CD4-positive, alpha-beta T cell treated with Interleukin-4 for 1 hour (primary cell): Measurements from ENCODE around the gene CLRN3.

Experiments used
- DNase-seq, 2 donors: peaks; one replicate each; pipeline ENCODE4 v3.0.0-alpha.2; 2020 to 2022

The CLRN3 gene, protein sequence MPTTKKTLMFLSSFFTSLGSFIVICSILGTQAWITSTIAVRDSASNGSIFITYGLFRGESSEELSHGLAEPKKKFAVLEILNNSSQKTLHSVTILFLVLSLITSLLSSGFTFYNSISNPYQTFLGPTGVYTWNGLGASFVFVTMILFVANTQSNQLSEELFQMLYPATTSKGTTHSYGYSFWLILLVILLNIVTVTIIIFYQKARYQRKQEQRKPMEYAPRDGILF

DNA sequence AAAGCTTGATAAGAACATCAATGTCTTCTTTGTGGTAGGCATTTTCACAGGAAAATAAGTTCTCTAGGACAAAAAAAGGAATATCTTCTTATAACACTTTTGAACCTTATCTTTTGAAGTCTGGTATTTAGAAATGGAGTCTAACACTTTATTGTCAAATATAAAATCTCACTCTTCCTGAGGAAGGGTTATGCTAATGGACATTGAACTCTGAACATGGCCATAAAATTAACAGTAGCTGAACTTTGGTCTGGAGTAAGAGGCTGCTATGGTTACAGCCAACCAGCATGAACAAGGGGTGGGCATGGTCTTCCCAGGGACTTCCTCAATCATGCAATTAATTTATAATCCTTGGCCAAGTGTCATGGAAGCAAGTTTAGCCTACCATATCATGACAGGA, at the start of gene CLRN3:
TSS of gene CLRN3 (minus strand) at position 199 of the 400 bp plus-strand sequence. CDS start at position 42, 157 bp downstream.
- no peak for DNase-seq

DNA sequence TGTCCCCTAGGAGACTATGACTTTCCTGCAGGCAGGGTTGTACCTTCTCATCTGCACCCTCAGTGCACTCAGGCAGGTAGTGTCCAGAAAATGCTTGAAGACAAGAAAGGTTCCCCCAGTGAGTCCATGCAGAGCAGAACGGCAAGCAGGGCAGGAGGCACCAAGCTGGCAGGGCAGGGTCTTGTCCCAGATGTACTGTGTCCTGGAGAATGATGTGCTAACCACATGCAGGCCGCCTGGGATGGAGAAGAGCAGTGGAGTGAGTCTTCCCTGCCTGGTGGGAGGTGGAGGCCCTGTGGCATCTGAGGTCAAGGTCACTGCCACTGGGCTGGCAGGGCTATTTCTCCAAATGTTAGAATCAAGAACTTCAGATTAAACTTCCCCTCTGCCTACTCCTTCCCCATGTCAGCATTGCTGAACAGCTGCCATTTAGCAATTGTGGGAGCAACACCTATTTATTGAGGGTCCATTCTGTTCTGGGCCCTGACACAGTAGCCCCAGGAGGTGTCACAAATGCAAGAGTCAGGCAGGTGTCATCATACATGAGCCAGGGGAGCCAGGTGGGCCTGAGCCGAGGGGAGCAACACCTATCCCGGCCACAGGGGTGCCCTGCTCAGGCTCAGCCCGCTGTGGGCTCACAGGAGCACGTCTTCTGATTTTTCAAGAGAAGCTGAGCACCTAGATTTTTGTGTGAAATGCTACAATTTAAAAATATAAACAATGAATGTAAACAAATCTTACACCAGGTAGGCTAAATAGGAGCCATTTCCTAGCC, 48.3 kb upstream of the CLRN3 start:
- DNase-seq: no peak

DNA sequence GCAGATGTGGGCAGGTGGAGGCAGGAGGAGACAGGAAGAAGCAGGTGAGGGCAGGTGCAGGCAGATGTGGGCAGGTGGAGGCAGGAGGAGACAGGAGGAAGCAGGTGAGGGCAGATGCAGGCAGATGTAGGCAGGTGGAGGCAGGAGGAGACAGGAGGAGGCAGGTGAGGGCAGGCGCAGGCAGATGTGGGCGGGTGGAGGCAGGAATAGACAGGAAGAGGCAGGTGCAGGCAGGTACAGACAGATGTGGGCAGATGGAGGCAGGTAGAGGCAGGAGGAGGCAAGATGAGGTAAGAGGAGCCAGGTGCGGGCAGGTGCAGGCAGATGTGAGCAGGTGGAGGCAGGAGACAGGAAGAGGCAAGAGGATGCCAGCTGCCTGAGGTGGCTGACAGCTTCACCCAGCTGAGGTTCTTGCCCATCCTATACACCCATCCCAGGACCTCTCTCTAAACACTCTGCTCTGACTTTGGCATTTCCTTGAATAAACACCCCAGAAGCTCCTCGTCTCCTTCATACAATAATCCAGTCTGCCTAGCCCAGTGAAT, 47.1 kb upstream of the CLRN3 start:
- DNase-seq: no peak

DNA sequence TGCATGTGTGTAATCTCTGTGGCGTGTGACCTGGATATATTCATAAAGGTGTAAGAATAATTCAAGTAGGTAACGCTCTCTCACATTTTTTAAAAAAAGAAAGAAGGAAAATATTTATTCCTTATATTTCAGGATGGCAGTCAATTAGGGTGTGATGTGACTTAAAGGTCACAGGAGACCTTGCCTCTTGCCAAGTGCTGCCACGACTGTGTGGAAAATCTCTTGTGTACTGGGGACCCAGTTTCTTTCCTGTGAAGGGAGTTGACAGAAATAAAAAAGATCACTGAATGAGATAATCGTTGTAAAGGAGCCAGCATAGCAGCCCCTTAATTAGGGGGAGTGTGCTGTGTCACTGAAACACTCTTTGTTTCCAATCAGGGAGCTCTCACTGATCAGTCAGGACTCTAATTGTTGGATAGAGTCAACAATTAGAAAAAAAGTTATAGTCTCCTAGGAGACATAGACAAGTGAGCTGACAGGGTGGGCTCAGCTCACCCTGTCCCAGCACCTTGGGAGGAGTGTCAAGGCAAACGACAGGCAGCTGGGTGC, 45.2 kb upstream of the CLRN3 start:
- no peak for DNase-seq

DNA sequence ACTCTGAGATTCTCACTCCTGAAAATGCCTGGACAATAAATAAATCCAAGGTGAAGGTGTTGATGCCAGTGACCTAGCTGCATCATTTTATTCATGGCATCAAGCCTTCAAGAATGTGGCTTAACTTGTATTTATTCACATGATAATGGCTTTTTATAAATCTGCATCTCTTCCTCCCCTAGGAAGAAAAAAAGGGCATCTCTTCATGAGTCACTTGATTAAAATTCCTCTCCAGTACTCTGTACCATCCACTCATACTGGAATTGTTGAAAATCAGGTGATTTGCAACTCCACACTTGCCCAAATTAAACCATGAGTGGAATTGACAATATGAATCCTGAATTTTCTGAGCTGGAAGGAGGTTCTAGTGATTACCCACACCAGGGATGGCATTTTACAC, 44.3 kb upstream of the CLRN3 start:
- DNase-seq: no peak

DNA sequence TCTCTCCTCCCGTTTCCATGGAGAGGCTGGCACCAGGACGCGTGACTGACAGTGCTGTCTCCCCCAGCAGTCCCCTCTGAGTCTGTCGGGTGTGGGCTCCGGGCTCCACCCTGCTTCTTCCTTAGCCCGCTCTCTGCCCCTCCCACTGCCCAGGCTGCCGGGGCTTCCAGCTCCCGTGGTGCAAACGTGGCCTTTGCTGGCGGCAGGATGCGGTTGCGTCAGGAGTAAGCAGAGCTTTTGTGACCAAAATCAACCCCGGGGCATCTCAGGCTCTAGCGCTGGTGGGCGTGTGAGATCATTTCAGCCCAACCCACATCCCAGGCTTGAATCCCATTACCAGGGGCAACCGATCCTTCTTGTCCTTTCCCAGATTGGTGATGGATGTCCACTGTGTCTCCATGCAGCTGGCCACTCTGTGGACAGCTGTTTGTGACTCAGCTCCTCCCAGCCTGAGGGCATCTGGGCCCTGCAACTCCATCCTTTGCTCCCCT, 42.4 kb upstream of the CLRN3 start:
- no peak for DNase-seq

DNA sequence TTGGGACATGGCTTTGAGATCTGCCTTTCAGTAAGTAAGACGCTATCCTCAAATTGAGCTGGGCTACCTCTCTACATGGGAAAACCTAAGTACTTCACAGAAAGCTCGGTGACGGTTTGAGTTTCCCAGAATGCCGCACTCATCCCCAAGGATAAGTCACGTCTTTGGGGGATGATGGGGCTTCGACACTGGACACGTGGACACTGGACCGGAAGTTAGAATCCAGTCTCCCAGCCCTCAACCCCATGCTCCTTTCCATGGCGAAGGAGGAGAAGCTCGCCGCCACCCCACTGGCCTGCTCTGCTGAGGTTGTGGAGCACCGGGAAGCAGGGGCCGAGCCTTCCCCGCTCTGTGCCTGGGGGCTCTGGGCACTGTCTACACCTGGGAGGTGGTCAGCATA, 41.6 kb upstream of the CLRN3 start:
- no peak for DNase-seq

DNA sequence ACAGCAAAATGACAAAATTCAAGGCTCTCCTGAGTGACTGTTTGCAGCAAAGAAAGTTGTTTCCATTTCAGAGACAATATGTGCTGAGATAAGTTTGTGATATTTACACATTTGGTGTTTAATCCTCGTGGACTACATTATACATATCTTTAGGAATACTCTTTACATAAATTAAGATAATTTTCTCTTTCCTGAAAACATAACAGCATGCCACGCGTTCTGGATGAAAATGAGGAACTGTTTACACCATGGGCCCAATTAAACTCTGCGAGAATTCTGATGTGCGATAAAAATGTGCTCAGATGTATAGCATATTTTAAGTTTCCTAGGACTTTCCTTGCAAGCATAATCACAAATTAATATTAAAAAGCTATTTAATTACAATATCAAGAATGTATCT, 40.5 kb upstream of the CLRN3 start:
- DNase-seq: no peak

DNA sequence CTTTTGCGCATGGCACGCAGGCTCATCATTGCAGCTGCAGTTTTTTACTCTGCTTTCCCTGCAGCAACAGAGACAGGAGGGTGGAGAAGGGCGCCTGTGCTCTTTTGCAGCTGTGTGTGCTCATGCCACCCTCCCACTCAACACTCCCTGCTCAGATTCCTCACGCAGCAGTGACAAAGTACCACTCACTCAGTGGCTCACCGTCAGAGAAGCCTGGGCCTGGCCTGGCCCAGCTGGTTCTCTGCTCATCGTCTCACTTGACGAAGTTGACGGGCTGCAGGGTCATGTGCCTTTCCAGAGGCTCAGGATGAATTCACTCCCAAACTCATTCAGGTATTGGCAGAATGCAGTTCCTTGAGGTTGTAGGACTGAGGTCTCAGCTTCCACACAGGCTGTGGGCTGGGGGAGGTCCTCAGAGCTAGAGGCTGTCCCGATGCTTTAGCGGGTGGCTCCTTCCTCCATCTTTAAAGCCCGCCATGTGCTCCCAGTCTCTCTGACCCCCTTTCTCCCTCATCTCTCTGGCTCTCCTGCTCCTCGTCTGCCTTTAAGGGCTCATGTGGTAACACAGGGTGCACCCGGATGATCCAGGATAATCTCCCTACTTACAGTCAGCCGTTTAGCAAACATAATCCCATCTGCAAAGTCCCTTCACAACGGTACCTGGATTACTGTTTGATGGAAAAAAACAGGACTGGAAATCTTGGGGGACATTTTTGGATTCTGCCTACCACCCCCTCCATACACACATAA, 40.0 kb upstream of the CLRN3 start:
- DNase-seq: no peak

DNA sequence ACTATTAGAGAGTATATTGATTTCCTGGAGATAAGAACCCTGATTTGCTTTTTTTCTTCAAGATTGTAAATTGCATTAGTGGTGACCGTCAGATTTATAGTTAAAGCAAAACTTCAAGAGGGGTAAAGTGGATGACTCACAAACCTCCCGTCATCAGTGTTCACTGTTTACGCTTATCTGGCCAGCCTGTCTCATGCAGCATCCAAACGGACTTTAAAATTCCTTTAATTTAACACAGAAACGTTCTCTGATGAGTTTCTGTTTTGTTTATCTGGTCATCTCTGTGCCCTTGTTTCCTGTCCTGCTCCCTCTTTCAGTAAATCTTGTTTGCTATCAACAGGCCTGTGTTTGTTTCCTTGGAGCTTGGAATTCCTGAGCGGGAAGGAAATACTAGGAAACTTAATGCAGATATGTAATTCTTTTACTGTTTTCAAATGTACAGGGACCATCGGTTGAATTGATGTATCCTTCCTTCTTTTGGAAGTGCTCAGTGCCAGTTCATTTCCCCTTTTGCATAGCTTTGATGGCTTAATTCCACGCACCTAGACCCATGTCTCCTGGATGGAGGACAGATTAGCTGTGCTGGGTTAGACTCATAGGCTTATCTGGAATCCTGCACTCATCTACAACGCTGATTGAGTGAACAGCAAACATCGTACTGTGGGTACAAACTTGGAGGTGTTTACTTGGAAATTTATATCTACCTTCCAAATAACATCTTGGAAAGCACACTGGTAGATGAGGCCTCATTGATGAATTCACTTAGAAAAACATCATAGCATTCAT, 35.5 kb upstream of the CLRN3 start:
- DNase-seq: no peak

DNA sequence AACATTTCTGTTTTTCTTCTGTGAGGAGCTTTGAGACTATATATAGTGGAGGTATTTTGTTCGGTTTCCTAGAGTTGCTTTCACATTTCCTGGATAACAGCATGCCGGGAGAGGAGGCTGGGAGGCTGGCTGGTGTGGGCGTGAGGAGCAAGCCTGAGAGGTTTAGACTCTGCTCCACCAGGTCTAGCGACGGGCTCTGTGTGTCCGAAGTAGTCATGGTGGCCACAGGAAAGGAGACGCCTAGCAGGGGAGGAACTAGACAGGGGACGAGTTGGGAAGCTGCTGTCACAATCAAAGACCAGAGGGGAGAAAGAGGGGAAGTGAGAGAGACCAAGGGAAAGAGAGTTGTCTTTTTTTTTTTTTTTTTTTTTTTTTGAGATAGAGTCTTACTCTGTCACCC, 33.7 kb upstream of the CLRN3 start:
- peak in 1 of 2 donors; percentile 42 for DNase-seq

DNA sequence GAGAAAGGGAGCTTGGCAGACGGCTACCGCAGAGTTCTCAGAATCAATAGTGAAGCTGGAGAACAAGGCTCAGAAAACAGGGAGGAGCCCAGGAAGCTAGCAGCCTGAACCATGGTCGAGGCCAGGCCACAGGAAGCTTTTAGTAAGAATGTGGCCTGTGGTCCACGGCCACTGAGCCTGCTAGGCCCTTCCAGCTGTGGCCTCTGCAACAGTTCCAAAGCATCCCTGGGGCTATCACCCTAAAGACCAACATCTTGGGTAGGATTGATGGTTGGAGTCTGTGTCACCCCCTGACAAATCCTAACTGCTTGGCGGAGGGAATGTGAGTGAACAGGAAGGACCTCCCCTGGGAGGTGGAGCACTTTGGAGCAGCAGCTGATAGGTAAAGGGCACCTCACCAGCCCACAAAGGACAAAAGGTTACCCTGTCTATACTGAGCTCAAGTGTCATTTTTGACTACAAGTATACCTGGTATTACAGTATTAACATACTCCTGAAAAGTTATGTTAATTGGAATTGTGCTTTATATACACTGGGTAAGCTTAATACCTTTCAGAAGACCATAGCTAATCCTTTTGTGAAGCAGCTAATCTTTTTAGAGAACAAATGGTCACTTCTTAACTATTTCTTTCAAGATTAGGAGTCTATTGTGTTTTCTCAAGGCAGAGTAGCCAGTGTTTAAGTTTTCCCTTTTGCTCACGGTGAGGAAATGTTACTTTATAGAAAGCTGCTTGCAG, 32.9 kb upstream of the CLRN3 start:
- DNase-seq: no peak

DNA sequence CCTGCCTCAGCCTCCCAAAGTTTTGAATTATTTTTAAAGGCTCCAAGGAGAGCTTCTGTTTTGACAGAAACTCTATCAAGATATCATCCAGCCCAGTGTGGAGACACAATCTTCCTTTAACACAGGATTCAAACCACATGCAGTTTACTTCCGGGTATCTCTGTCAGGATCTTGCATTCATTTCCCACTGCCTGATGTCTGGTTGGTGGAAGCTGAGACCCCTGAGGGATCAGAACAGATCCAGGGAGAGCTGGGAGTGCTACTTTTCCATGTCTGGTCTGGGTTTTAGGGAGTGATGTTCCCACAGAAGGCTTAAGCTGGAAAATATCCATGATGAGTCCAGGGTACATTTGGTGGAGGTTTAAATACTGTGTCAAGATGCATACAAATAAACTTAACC, 30.9 kb upstream of the CLRN3 start:
- no peak for DNase-seq

DNA sequence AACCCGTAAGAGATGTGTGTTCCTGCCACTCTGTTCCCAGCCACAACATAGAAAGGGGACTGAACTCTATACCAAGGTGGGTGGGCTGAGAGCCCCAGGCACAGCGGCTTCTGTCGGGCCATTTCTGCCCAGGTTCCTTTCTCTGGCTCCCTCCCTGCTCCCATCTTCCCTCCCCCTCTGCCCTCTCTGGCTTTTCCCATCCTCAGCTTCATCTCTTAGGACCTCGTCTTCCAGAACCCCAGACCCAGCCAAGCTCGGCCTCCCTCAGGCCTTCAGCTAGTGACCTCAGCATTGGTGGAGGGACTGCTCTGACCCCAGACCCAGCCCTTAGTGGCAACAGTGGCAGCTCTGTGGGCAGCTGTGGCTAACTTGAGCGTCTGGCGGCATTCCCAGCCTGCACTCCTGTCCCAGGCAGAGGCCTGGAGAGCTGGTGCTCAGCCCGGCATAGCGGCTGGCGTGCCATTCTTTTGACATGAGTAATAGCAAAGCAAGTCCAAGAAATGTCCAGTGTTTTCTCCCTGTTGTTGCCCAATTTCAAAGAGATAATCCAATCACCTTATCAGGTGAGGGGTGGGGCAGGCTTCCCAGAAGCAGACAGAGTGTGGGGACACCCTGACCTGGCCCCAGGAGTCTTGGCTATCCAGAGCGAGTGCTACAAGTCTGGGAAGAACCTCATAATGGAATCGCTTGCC, 30.1 kb upstream of the CLRN3 start:
- no peak for DNase-seq

DNA sequence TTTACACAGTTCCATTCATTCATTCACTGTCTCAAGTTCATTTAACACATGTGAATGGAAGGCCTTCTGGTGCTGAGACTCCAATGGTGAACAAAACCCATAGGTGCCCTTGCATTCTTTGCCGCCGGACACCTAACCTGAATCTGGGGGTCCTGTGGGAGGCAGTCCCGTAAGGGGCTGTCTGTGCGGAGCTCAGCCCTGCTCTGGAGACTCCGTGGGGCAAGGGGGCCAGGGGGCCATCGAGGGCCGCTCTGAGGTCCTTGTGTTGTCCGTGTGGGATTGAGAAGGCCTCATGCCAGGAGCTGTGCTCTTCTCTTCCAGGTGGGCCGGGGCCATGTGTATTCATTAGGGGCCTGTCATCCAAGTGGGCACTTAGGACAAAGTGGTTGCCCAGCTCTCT, 29.5 kb upstream of the CLRN3 start:
- no peak for DNase-seq

DNA sequence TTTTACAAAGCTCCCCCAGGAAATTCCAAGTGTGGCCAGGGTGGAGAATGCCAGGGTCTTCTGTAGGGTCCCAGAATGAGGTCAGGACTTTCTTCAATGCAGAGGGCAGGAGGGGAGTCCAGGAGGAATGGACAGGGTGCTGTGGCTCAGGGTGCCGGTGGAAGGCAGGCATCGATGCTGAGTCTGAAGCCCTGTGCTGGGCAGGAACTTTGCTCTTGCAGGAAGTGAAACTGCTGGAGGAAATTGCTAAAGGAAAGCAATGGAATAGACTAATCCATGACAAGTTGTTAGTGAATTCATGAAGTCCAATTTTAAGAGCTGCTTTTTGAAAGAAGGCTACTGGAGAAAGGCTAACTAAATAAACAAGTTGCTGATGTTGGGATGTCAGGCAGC, 29.0 kb upstream of the CLRN3 start:
- DNase-seq: no peak

DNA sequence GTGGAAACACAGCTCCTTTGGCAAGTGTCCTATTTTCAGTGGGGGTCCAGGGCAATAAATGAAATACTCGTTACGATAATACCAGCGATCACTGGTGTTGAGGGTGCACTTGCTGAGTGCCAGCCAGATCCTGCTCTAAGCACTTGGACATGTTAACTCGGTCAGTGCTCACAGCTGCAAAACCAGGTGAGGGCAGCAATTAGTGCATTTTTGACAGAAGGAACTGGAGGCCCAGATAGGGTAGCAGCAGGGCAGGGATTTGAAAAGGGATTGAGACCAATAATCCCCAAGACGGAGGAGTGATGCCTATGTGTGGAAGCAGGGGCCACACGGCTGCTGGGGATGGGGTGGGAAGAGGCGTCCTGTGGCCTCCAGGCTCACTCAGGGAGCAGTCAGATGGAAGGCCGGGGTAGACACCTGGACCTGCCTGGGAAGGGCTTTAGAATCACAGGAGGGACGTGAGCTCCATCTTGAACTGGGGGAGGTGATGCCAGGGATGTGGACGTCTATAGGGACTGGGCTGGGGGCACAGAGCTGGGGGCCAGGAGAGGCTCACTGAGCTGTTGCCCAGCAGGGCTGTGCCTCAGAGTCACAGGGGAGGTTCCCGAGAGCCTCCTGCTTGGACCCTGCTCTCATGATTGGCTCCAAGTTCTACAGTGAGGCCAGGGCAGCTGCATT, 28.5 kb upstream of the CLRN3 start:
- DNase-seq: no peak

DNA sequence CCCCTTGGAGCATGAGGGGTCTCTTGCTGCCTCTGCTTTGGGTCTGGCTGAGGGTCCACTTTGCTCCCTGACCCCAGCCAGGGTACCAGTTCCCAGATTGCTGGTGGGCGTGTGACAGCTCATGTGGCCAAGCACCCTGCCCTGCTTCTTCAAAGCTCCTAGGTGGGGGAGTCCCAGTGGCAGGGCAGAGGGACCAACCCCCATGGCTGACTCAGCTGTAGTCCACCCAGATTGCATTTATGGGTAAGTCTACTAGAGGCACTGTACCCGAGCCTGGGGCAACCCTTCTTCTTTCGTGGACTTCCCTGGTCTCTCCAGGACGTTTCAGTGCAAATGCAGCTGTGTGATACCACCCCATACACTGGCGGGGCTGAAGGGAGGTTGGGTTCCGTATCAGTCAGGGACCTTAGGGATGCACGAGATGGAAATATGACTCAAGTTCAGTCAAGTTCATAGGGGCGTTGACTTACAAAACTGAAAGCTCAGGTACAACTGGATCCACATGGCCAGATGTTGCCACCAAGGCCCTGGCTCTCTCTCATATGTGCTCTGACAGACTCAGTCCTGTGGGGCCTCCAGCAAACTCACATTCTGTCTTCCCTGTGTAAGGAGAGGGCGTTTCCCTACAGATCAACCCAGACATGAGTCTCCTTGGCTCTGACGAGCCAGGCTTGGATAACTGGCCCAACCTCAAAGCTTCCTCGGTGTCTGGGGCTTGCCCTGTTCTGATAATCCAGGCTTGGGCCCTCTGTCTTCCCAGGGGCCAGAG, 27.7 kb upstream of the CLRN3 start:
- DNase-seq: no peak

DNA sequence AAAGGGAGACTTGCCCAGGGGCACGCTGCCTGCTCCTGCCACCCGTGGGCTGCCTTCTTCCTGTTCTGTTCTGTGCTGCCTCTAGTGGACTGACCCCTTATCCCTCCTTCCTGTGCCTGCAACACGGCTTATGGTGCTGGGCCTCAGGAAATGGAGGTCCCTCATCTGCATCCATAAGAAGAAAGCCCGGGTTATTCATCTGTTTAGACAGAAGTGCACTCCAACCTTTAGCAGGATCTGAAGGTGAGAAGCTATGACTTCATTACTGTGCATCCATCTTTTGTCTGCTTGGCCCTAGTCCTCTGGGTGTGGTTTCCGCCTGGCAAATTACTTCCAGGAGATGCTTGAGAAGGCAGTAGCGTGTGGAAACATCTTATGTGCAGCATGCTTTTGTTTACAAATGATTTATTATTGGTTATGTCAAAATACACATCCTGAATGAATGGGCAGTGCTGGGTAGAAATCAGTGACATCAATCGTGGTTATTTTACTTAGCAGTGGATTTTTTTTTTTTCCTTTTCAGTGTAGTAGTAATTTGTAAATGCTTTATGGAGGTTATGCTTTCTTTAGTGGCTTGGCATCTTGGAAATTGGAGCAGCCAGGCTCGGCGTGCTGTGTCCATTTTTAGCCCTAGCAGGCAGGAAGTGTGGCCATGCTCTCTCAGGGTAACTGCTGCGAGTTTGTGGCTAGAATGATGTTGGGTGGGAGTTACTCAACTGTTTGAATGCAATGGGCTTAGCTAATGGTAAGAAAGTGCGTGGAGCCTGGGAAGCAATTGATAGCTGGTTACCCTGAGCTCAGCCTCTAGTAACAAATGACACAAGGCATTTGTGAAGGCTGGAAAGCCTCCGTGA, 26.9 kb upstream of the CLRN3 start:
- no peak for DNase-seq
